Panc1 (cell line): ENCODE results near the gene ROR1.

ENCODE experiments used
- POLR2AphosphoS5 ChIP-seq: IDR thresholded peaks from 2 replicates; pipeline ENCODE4 v1.6.1; 2012; ENCODE audit warnings: mild to moderate bottlenecking, low read depth, low read length, moderate library complexity
- SIN3A ChIP-seq: IDR thresholded peaks from 2 replicates; pipeline ENCODE4 v1.6.1; 2012; ENCODE audit warnings: low read depth, mild to moderate bottlenecking, low read length, moderate library complexity, borderline replicate concordance; ENCODE audit not compliant: insufficient read depth
- TCF7L2 ChIP-seq: IDR thresholded peaks from 2 replicates; pipeline ENCODE4 v1.6.1; 2011; ENCODE audit warnings: mild to moderate bottlenecking, low read depth, low read length, inconsistent platforms
- TF ChIP-seq, protein P1 (sequence below): fragments of 450-650 bp; IDR thresholded peaks from 2 replicates; pipeline ENCODE4 v1.5.1; 2017; ENCODE audit warnings: mild to moderate bottlenecking

DNA sequence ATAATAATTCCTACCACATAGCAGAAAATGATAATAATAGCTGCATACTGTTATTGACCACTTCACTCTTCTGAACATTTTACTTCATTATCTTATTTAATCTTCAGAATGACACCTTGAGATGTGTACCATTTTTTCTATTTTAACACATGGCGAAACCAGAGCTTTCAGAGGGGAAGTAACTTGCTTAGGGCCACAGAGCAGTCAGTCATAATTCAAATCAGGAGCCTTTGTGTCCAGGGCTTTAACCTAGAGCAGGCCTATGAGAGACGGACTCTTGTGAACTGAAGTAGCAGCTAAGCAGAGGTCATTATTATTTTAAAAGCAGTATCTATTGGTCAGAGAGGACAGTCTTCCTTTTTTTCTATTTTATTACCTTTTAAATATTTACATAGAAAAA is 114.0 kb downstream of the ROR1 start:
- TF ChIP-seq, protein P1, sequence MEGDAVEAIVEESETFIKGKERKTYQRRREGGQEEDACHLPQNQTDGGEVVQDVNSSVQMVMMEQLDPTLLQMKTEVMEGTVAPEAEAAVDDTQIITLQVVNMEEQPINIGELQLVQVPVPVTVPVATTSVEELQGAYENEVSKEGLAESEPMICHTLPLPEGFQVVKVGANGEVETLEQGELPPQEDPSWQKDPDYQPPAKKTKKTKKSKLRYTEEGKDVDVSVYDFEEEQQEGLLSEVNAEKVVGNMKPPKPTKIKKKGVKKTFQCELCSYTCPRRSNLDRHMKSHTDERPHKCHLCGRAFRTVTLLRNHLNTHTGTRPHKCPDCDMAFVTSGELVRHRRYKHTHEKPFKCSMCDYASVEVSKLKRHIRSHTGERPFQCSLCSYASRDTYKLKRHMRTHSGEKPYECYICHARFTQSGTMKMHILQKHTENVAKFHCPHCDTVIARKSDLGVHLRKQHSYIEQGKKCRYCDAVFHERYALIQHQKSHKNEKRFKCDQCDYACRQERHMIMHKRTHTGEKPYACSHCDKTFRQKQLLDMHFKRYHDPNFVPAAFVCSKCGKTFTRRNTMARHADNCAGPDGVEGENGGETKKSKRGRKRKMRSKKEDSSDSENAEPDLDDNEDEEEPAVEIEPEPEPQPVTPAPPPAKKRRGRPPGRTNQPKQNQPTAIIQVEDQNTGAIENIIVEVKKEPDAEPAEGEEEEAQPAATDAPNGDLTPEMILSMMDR: no peak
- TF ChIP-seq SIN3A (no peak), TCF7L2 (no peak), POLR2AphosphoS5 (no peak)
